DMS114 treated with DMSO at 0.1 percent for 48 hours (cell line): ENCODE data around the gene HES5.

Experiments
- DNase-seq: peaks from one replicate; lab custom pipeline; 2025; ENCODE audit not compliant: unreplicated experiment; lab: John Stamatoyannopoulos, UW

Gene HES5

GRCh38 chr1:2480236-2480985, 49.7 kb downstream of the HES5 start:
- no peak for DNase-seq

- no peak for DNase-seq
Measured at GRCh38 chr1:2479618-2480017, 50.4 kb downstream of the HES5 start.

GRCh38 chr1:2479186-2479585, 50.9 kb downstream of the HES5 start:
- no peak for DNase-seq
